ENCODE measurements around the gene KMO. TPM values are rescaled to one million over a fixed set of nuclear protein-coding genes. Genes with fewer than 3 reads are reported as not detected.

KMO gene
- total and polyA plus RNA-seq, 4 donors, result 10.2 to 37.3 (median 19.6) TPM

DNA sequence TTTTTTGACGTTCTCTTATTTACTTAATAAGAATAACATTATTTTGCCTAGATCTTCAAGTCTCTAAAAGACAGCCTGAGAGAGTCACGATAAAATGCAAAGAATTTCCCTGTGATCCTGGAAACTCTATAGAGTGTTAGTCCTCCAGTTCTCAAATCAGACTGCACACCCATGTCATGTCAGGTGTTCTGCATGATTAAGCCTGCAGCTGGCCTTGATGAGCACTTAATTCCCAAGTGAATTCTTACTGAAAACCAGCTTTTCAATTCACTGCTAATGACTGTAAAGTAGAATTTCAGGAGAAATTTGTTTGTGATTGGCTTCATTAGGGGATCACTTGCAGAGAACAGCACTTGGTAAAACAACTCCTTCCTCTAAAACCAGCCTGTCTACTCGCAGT is 66.1 kb downstream of the KMO start:
- H3K9me3 ChIP-seq (ENCODE audit: control insufficient read depth in 4 of 4, low read length in 3 of 4), result no peaks in the 10 kb centered on the region
- no peak overlapping the region for H3K9ac ChIP-seq (ENCODE audit: low read depth in 1 of 2, low read length in 2 of 2)
- TF ChIP-seq CTCF (IDR thresholded peaks at IDR 0.05; ENCODE audit: low read depth, low read length, missing input control) (no peak), TAF1 (conservative IDR thresholded peaks at IDR 0.05) (no peak)
- 93% methylated on average over 3 of the region's 3 CpGs for WGBS
- no peak for DNase-seq (ENCODE audit: low spot score)
- H3K36me3 ChIP-seq (ENCODE audit: control insufficient read depth in 4 of 4, insufficient read depth in 3 of 4, low read depth in 1 of 4, low read length in 3 of 4), result peaks cover 0 to 17% (median 15%) of the 10 kb centered on the region in 4 donors
- no peaks in the 10 kb centered on the region for H3K4me1 ChIP-seq (ENCODE audit: control insufficient read depth in 4 of 4, insufficient read depth in 4 of 4, low read length in 3 of 4)
- no peaks in the 10 kb centered on the region for H3K27me3 ChIP-seq (ENCODE audit: control insufficient read depth in 4 of 4, insufficient read depth in 4 of 4, low read length in 3 of 4)
- H3K27ac ChIP-seq (ENCODE audit: low read depth in 1 of 2, low read length in 2 of 2), result no peak overlapping the region
- H3K4me3 ChIP-seq (ENCODE audit: low read depth in 1 of 3, low read length in 3 of 3), result no peak overlapping the region

- no peak for DNase-seq (ENCODE audit: low spot score)
- H3K9me3 ChIP-seq (ENCODE audit: control insufficient read depth in 4 of 4, low read length in 3 of 4), result no peaks in the 10 kb centered on the region
- H3K4me3 ChIP-seq (ENCODE audit: low read depth in 1 of 3, low read length in 3 of 3), result no peak overlapping the region
- TF ChIP-seq EGR1 (IDR thresholded peaks at IDR 0.05; ENCODE audit: low read depth in 2 of 2) (no peak), JUND (IDR thresholded peaks at IDR 0.05) (no peak), TAF1 (conservative IDR thresholded peaks at IDR 0.05) (no peak), FOXA2 (IDR thresholded peaks at IDR 0.05) (no peak), NR2F2 (IDR thresholded peaks at IDR 0.05) (no peak), RXRA (IDR thresholded peaks at IDR 0.05) (no peak), HNF4A (conservative IDR thresholded peaks at IDR 0.05) (no peak), GABPA (IDR thresholded peaks at IDR 0.05 in 1 of 2, conservative IDR thresholded peaks at IDR 0.05 in 1 of 2) (no peak), YY1 (IDR thresholded peaks at IDR 0.05) (no peak), CTCF (IDR thresholded peaks at IDR 0.05; ENCODE audit: low read depth, low read length, missing input control) (no peak), REST (IDR thresholded peaks at IDR 0.05) (no peak), HNF4G (IDR thresholded peaks at IDR 0.05) (no peak), RAD21 (IDR thresholded peaks at IDR 0.05) (no peak), FOXA1 (IDR thresholded peaks at IDR 0.05) (no peak), MAX (IDR thresholded peaks at IDR 0.05) (no peak), SP1 (IDR thresholded peaks at IDR 0.05) (no peak)
- TF ChIP-seq, protein P1, sequence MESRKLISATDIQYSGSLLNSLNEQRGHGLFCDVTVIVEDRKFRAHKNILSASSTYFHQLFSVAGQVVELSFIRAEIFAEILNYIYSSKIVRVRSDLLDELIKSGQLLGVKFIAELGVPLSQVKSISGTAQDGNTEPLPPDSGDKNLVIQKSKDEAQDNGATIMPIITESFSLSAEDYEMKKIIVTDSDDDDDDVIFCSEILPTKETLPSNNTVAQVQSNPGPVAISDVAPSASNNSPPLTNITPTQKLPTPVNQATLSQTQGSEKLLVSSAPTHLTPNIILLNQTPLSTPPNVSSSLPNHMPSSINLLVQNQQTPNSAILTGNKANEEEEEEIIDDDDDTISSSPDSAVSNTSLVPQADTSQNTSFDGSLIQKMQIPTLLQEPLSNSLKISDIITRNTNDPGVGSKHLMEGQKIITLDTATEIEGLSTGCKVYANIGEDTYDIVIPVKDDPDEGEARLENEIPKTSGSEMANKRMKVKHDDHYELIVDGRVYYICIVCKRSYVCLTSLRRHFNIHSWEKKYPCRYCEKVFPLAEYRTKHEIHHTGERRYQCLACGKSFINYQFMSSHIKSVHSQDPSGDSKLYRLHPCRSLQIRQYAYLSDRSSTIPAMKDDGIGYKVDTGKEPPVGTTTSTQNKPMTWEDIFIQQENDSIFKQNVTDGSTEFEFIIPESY (IDR thresholded peaks at IDR 0.05), result no peak
- TF ChIP-seq, protein P2, sequence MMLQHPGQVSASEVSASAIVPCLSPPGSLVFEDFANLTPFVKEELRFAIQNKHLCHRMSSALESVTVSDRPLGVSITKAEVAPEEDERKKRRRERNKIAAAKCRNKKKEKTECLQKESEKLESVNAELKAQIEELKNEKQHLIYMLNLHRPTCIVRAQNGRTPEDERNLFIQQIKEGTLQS (IDR thresholded peaks at IDR 0.05), result no peak
- WGBS, result 77% methylated on average over 2 of the region's 2 CpGs
- no peaks in the 10 kb centered on the region for H3K4me1 ChIP-seq (ENCODE audit: control insufficient read depth in 4 of 4, insufficient read depth in 4 of 4, low read length in 3 of 4)
- peaks cover 0 to 11% (median 3%) of the 10 kb centered on the region in 4 donors for H3K36me3 ChIP-seq (ENCODE audit: control insufficient read depth in 4 of 4, insufficient read depth in 3 of 4, low read depth in 1 of 4, low read length in 3 of 4)
- H3K27me3 ChIP-seq (ENCODE audit: control insufficient read depth in 4 of 4, insufficient read depth in 4 of 4, low read length in 3 of 4), result no peaks in the 10 kb centered on the region
- H3K9ac ChIP-seq (ENCODE audit: low read depth in 1 of 2, low read length in 2 of 2), result no peak overlapping the region
- H3K27ac ChIP-seq (ENCODE audit: low read depth in 1 of 2, low read length in 2 of 2), result no peak overlapping the region
Measured at GRCh38 chr1:241600496-241600901, 68.3 kb downstream of the KMO start.
